HepG2 (cell line): ENCODE data around the gene HSF4. TPM values are rescaled to one million over a fixed set of nuclear protein-coding genes. Genes with fewer than 3 reads are reported as not detected.

Experiments used
- CENPBD1 ChIP-seq: sonication (generic); formaldehyde crosslinking; IDR thresholded peaks from 2 replicates; pipeline ENCODE4 v1.8.0; 2022; ENCODE audit warnings: missing genetic modification reagents, low read depth, mild to moderate bottlenecking, borderline replicate concordance
- CREB1 ChIP-seq, 2 experiments: fragments of 450-650 bp in 1 of 2; IDR thresholded peaks; 2 replicates each; pipeline ENCODE4 v1.6.1; 2016 to 2017; ENCODE audit warnings: control low read depth in 1 of 2, mild to moderate bottlenecking in 1 of 2, missing compliant biosample characterization in 1 of 2, missing genetic modification characterization in 1 of 2
- GTF3A ChIP-seq: sonication (generic); formaldehyde crosslinking; conservative IDR thresholded peaks from 2 replicates; pipeline ENCODE4 v1.4.0; 2020; ENCODE audit warnings: mild to moderate bottlenecking, missing genetic modification reagents
- GZF1 ChIP-seq: sonication (generic); formaldehyde crosslinking; IDR thresholded peaks from 2 replicates; pipeline ENCODE4 v1.5.1; 2020; ENCODE audit warnings: mild to moderate bottlenecking, missing genetic modification reagents
- HCFC1 ChIP-seq: fragments of 150-350 bp; IDR thresholded peaks from 2 replicates; pipeline ENCODE4 v1.6.1; 2014; ENCODE audit warnings: low read depth, low read length
- KMT2B ChIP-seq: IDR thresholded peaks from 2 replicates; pipeline ENCODE4 v1.6.1; 2016; ENCODE audit warnings: missing genetic modification reagents, missing compliant biosample characterization
- NPAS2 ChIP-seq: sonication (generic); formaldehyde crosslinking; IDR thresholded peaks from 2 replicates; pipeline ENCODE4 v1.8.0; 2022; ENCODE audit warnings: mild to moderate bottlenecking, missing genetic modification reagents, borderline replicate concordance
- RBAK ChIP-seq: sonication (generic); formaldehyde crosslinking; IDR thresholded peaks from 2 replicates; pipeline ENCODE4 v1.5.1; 2020; ENCODE audit warnings: mild to moderate bottlenecking, missing genetic modification reagents
- RBFOX2 ChIP-seq: fragments of 200-400 bp; formaldehyde crosslinking; IDR thresholded peaks from 2 replicates; pipeline ENCODE4 v1.6.1; 2017; ENCODE audit warnings: low read depth, mild to moderate bottlenecking, low read length
- RERE ChIP-seq: IDR thresholded peaks from 2 replicates; pipeline ENCODE4 v1.6.1; 2016; ENCODE audit warnings: low read depth, missing genetic modification reagents, missing compliant biosample characterization
- SOX13 ChIP-seq, 3 experiments: fragments of 450-650 bp in 1 of 3; sonication (generic) in 1 of 3; formaldehyde crosslinking in 1 of 3; IDR thresholded peaks in 2 of 3; conservative IDR thresholded peaks in 1 of 3; 2 replicates each; pipeline versions ENCODE4 v1.5.0 to v1.6.1; 2016 to 2020; ENCODE audit warnings: antibody characterized with exemption in 1 of 3, mild to moderate bottlenecking in 1 of 3, missing compliant biosample characterization in 1 of 3, missing genetic modification reagents in 1 of 3, moderate library complexity in 1 of 3
- SRSF9 ChIP-seq: fragments of 200-400 bp; formaldehyde crosslinking; IDR thresholded peaks from 2 replicates; pipeline ENCODE4 v1.6.1; 2018; ENCODE audit warnings: borderline replicate concordance, mild to moderate bottlenecking, low read depth, low read length; ENCODE audit not compliant: insufficient read depth, poor library complexity, severe bottlenecking
- TBX2 ChIP-seq: sonication (generic); formaldehyde crosslinking; IDR thresholded peaks from 2 replicates; pipeline ENCODE4 v1.5.0; 2020; ENCODE audit warnings: missing genetic modification reagents, mild to moderate bottlenecking, borderline replicate concordance
- TFDP1 ChIP-seq: IDR thresholded peaks from 2 replicates; pipeline ENCODE4 v1.6.1; 2016; ENCODE audit warnings: missing compliant biosample characterization, missing genetic modification reagents, borderline replicate concordance
- ZBTB21 ChIP-seq: sonication (generic); formaldehyde crosslinking; IDR thresholded peaks from 2 replicates; pipeline ENCODE4 v1.4.0; 2020; ENCODE audit warnings: missing genetic modification reagents
- ZC3H13 ChIP-seq: sonication (generic); formaldehyde crosslinking; IDR thresholded peaks from 2 replicates; pipeline ENCODE4 v1.8.1; 2023; ENCODE audit warnings: mild to moderate bottlenecking, missing genetic modification reagents, moderate library complexity
- ZMYM2 ChIP-seq: sonication (generic); formaldehyde crosslinking; IDR thresholded peaks from 2 replicates; pipeline ENCODE4 v1.8.0; 2022; ENCODE audit warnings: mild to moderate bottlenecking, missing genetic modification reagents
- ZNF350 ChIP-seq: sonication (generic); formaldehyde crosslinking; IDR thresholded peaks from 2 replicates; pipeline ENCODE4 v1.4.0; 2020; ENCODE audit warnings: mild to moderate bottlenecking, low read depth, missing genetic modification reagents, borderline replicate concordance
- ZNF704 ChIP-seq: sonication (generic); formaldehyde crosslinking; IDR thresholded peaks from 2 replicates; pipeline ENCODE4 v1.8.1; 2023; ENCODE audit warnings: mild to moderate bottlenecking, inconsistent platforms, moderate library complexity, missing genetic modification reagents, borderline replicate concordance
- polyA plus RNA-seq, 8 experiments: library from polyadenylated mRNA; depleted of rRNA in 3 of 8; stranded (reverse) in 7 of 8; unstranded in 1 of 8; fragments of >200 nt; fragmentation: Illumina TruSeq in 4 of 8; extraction: Trizol in 4 of 8; gene quantifications; 2 replicates each; pipeline versions ENCODE4 v1.2.1 to v1.2.3, GENCODE V29; 2011 to 2016; ENCODE audit warnings: low read depth in 4 of 8, missing spikeins in 1 of 8, mixed read lengths in 1 of 8; ENCODE audit not compliant: insufficient read depth in 1 of 8
- total RNA-seq, 5 experiments: library from RNA; depleted of rRNA; stranded (reverse); fragments of >200 nt; fragmentation: Illumina TruSeq; extraction: Trizol; gene quantifications; 2 replicates each; pipeline ENCODE4 v1.2.3, GENCODE V29; 2016; ENCODE audit warnings: low read depth in 1 of 5

The HSF4 gene
- total and polyA plus RNA-seq, 2 of the 13 experiments (the other 11 are each of a cell fraction or from before 2014, with no cell fraction given) = 3.5 to 16.9 TPM

GRCh38 chr16:67116388-67117311 lies 47.9 kb upstream of the HSF4 start (continued):
- TF ChIP-seq ZC3H13 (CRISPR knock-in tag) (no peak), HCFC1 (no peak), ZNF350 (no peak), ZMYM2 (CRISPR knock-in tag) (no peak), GTF3A (CRISPR knock-in tag) (no peak), TFDP1 (peak; percentile 46; the same call in 1 of the 2 replicates), RERE (CRISPR knock-in tag) (no peak), CENPBD1 (CRISPR knock-in tag) (no peak), SOX13 (IDR thresholded peaks at IDR 0.05) (no peak), SOX13 (CRISPR knock-in tag; conservative IDR thresholded peaks at IDR 0.05 in 1 of 2, IDR thresholded peaks at IDR 0.05 in 1 of 2) (peak in 1 of 2 experiments; percentile 29; a peak in 1 of 4 replicates), RBFOX2 (peak; percentile 34; the same call in 1 of the 2 replicates), NPAS2 (CRISPR knock-in tag) (no peak), TBX2 (CRISPR knock-in tag) (peak; percentile 87), CREB1 (IDR thresholded peaks at IDR 0.05) (no peak), CREB1 (CRISPR knock-in tag; IDR thresholded peaks at IDR 0.05) (peak; percentile 50; the same call in 1 of the 2 replicates), GZF1 (no peak), ZBTB21 (CRISPR knock-in tag) (no peak), ZNF704 (no peak), KMT2B (no peak), SRSF9 (no peak), RBAK (CRISPR knock-in tag) (no peak)
